GM18951 (cell line): Measurements from ENCODE around the gene PIK3CD.

ENCODE experiments used
- POLR2A ChIP-seq: IDR thresholded peaks from 4 replicates; pipeline ENCODE4 v1.6.1; 2011; ENCODE audit warnings: mild to moderate bottlenecking; ENCODE audit not compliant: insufficient read length, insufficient read depth; ENCODE audit errors: extremely low read depth
- in situ Hi-C: fragments of 300-500 bp; cut with MboI; formaldehyde crosslinking; loops from one replicate; pipeline ENCODE4 v1.12.0; 2022; ENCODE audit warnings: low sequenced_read_pairs, mixed read lengths, inconsistent platforms; ENCODE audit not compliant: unreplicated experiment

The PIK3CD gene

GRCh38 chr1:9714257-9714718, 62.8 kb downstream of the PIK3CD start:
- in situ Hi-C loops, result no loop called here
- TF ChIP-seq POLR2A, result no peak

GRCh38 chr1:9715536-9716226, 64.2 kb downstream of the PIK3CD start:
- in situ Hi-C loops, result no loop called here
- no peak for TF ChIP-seq POLR2A

GRCh38 chr1:9716404-9717192, 65.1 kb downstream of the PIK3CD start:
- in situ Hi-C loops, result no loop called here

GRCh38 chr1:9717193-9718005, 65.9 kb downstream of the PIK3CD start:
- no peak for TF ChIP-seq POLR2A
- in situ Hi-C loops, result no loop called here

More at GRCh38 chr1:9716404-9717192, 65.1 kb downstream of the PIK3CD start:
- TF ChIP-seq POLR2A, result no peak

GRCh38 chr1:9718006-9718680, 66.6 kb downstream of the PIK3CD start:
- in situ Hi-C loops, result no loop called here
- TF ChIP-seq POLR2A, result peak; percentile 28

- TF ChIP-seq POLR2A, result no peak
- in situ Hi-C loops, result no loop called here
These were observed 68.6 kb downstream of the PIK3CD start for GRCh38 chr1:9719978-9720722.

GRCh38 chr1:9720785-9721605, 69.5 kb downstream of the PIK3CD start:
- in situ Hi-C loops, result no loop called here

GRCh38 chr1:9721606-9722377, 70.3 kb downstream of the PIK3CD start:
- in situ Hi-C loops, result no loop called here
- no peak for TF ChIP-seq POLR2A

More at GRCh38 chr1:9720785-9721605, 69.5 kb downstream of the PIK3CD start:
- no peak for TF ChIP-seq POLR2A

- no peak for TF ChIP-seq POLR2A
- in situ Hi-C loops, result no loop called here
These were observed 70.8 kb downstream of the PIK3CD start for GRCh38 chr1:9722378-9722749.

GRCh38 chr1:9723068-9723805, 71.7 kb downstream of the PIK3CD start:
- in situ Hi-C loops, result no loop called here

GRCh38 chr1:9723926-9724325, 72.4 kb downstream of the PIK3CD start:
- in situ Hi-C loops, result no loop called here
- no peak for TF ChIP-seq POLR2A

More at GRCh38 chr1:9723068-9723805, 71.7 kb downstream of the PIK3CD start:
- no peak for TF ChIP-seq POLR2A
